ENCODE results near the gene HSD17B8. TPM values are rescaled to one million over a fixed set of nuclear protein-coding genes. Genes with fewer than 3 reads are reported as not detected.

The HSD17B8 gene
- total and polyA plus RNA-seq, 10 of the 15 experiments (the other 5 are each of a cell fraction or from before 2014, with no cell fraction given) = 3.1 to 54.3 (median 26.5) TPM

DNA sequence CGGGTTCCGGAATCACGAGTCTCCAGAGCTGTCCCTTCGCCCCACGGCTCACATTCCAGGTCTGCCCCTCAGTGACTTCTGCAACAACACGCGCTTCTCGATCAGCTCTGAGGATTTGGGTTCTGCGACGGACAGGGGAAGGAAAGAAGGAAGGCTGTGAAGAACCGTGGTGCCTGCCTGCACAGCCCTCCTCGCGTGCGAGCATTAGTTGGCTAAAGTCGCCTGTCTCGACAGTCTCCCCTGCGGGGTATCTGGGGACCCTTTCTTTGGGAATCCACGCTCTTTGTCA is 44.1 kb downstream of the HSD17B8 start (continued):
- no peak for TF ChIP-seq CEBPZ (IDR thresholded peaks at IDR 0.05; ENCODE audit: low read depth, low read length)

- peak overlapping the region; percentile 78 for H3K4me3 ChIP-seq
- no TSS peak for BruUV-seq (replicated peaks)
- TF ChIP-seq ZNF207 (IDR thresholded peaks at IDR 0.05; ENCODE audit: borderline replicate concordance) (no peak), CREM (IDR thresholded peaks at IDR 0.05; ENCODE audit: low read depth) (peak; percentile 57; the same call in 1 of the 2 replicates), STAT3 (IDR thresholded peaks at IDR 0.05; ENCODE audit: low read depth, low read length) (no peak), SMC3 (IDR thresholded peaks at IDR 0.05; ENCODE audit: borderline replicate concordance, low read length) (no peak)
- TF ChIP-seq, protein P1, sequence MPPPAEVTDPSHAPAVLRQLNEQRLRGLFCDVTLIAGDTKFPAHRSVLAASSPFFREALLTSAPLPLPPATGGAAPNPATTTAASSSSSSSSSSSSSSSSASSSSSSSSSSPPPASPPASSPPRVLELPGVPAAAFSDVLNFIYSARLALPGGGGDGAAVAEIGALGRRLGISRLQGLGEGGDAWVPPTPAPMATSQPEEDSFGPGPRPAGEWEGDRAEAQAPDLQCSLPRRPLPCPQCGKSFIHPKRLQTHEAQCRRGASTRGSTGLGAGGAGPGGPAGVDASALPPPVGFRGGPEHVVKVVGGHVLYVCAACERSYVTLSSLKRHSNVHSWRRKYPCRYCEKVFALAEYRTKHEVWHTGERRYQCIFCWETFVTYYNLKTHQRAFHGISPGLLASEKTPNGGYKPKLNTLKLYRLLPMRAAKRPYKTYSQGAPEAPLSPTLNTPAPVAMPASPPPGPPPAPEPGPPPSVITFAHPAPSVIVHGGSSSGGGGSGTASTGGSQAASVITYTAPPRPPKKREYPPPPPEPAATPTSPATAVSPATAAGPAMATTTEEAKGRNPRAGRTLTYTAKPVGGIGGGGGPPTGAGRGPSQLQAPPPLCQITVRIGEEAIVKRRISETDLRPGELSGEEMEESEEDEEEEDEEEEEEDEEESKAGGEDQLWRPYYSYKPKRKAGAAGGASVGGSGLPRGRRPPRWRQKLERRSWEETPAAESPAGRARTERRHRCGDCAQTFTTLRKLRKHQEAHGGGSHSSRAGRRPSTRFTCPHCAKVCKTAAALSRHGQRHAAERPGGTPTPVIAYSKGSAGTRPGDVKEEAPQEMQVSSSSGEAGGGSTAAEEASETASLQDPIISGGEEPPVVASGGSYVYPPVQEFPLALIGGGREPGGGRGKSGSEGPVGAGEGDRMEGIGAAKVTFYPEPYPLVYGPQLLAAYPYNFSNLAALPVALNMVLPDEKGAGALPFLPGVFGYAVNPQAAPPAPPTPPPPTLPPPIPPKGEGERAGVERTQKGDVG (CRISPR knock-in tag; IDR thresholded peaks at IDR 0.05) = no peak
- TF ChIP-seq, protein P2, sequence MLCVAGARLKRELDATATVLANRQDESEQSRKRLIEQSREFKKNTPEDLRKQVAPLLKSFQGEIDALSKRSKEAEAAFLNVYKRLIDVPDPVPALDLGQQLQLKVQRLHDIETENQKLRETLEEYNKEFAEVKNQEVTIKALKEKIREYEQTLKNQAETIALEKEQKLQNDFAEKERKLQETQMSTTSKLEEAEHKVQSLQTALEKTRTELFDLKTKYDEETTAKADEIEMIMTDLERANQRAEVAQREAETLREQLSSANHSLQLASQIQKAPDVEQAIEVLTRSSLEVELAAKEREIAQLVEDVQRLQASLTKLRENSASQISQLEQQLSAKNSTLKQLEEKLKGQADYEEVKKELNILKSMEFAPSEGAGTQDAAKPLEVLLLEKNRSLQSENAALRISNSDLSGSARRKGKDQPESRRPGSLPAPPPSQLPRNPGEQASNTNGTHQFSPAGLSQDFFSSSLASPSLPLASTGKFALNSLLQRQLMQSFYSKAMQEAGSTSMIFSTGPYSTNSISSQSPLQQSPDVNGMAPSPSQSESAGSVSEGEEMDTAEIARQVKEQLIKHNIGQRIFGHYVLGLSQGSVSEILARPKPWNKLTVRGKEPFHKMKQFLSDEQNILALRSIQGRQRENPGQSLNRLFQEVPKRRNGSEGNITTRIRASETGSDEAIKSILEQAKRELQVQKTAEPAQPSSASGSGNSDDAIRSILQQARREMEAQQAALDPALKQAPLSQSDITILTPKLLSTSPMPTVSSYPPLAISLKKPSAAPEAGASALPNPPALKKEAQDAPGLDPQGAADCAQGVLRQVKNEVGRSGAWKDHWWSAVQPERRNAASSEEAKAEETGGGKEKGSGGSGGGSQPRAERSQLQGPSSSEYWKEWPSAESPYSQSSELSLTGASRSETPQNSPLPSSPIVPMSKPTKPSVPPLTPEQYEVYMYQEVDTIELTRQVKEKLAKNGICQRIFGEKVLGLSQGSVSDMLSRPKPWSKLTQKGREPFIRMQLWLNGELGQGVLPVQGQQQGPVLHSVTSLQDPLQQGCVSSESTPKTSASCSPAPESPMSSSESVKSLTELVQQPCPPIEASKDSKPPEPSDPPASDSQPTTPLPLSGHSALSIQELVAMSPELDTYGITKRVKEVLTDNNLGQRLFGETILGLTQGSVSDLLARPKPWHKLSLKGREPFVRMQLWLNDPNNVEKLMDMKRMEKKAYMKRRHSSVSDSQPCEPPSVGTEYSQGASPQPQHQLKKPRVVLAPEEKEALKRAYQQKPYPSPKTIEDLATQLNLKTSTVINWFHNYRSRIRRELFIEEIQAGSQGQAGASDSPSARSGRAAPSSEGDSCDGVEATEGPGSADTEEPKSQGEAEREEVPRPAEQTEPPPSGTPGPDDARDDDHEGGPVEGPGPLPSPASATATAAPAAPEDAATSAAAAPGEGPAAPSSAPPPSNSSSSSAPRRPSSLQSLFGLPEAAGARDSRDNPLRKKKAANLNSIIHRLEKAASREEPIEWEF (IDR thresholded peaks at IDR 0.05; ENCODE audit: insufficient replicate concordance, low read depth, low read length) = no peak
Observed at GRCh38 chr6:33248932-33249731, 44.7 kb downstream of the HSD17B8 start.

More at GRCh38 chr6:33248932-33249731, 44.7 kb downstream of the HSD17B8 start:
- Histone ChIP-seq H3K9me3 (replicated peaks; ENCODE audit: control insufficient read depth, insufficient read depth, low read length) (no peaks in the 10 kb centered on the region), H3K27me3 (replicated peaks in 1 of 2; ENCODE audit: control insufficient read depth in 2 of 2, insufficient read depth in 2 of 2, low read length in 1 of 2) (no peaks in the 10 kb centered on the region), H3K9ac (ENCODE audit: control insufficient read depth, insufficient read depth, low read length) (peak overlapping the region; percentile 97), H3K4me2 (ENCODE audit: control insufficient read depth, insufficient read depth) (peak overlapping the region; percentile 98), H3K79me2 (ENCODE audit: control insufficient read depth, insufficient read depth, low read length) (peaks cover 13% of the 10 kb centered on the region), H3K27ac (ENCODE audit: control insufficient read depth, insufficient read depth) (peak overlapping the region; percentile 94), H2AFZ (ENCODE audit: control insufficient read depth, low read depth, low read length) (peak overlapping the region; percentile 94), H3K36me3 (ENCODE audit: control insufficient read depth in 2 of 2, insufficient read depth in 2 of 2, low read length in 1 of 2) (peaks cover 2 to 12% of the 10 kb centered on the region in 2 experiments; a peak in 2 of 4 replicates), H3K4me1 (ENCODE audit: control insufficient read depth, insufficient read depth, low read length) (peaks cover 10% of the 10 kb centered on the region), H4K20me1 (ENCODE audit: control insufficient read depth, insufficient read depth) (no peaks in the 10 kb centered on the region)
- in situ Hi-C loops (cut with MboI) (loop anchor here (5.0 kb wide), 2 partner anchors 132 to 247 kb away; no protein-coding TSS in a partner anchor), intact Hi-C loops (cut with micrococcal nuclease; ENCODE audit: unreplicated experiment) (loop anchor here (1.0 to 5.0 kb wide), 5 partner anchors 44 to 247 kb away; no protein-coding TSS in a partner anchor)
- ChIA-PET RAD21 (ENCODE audit: unreplicated experiment) (interaction anchor here (0.7 to 3.5 kb wide), 30 partner anchors 9 to 348 kb away, joined by 3 to 25 read pairs (median 6); partner anchors contain the start of genes HLA-DMA, HLA-DPA1, HLA-DPB1 and HSD17B8), POLR2A (interaction anchor here (1.0 to 5.2 kb wide), 22 partner anchors 13 to 277 kb away, joined by 3 to 40 read pairs (median 5); partner anchors contain the start of genes B3GALT4, HLA-DPA1, HLA-DPB1 and PFDN6), SMC1A (ENCODE audit: uncharacterized antibody, unreplicated experiment) (interaction anchor here (0.6 to 4.2 kb wide), 30 partner anchors 19 to 363 kb away, joined by 3 to 34 read pairs (median 4); partner anchors contain the start of genes HLA-DOA, RPS18, RXRB and VPS52), CTCF (interaction anchor here (0.6 to 5.5 kb wide), 55 partner anchors 9 to 523 kb away, joined by 3 to 53 read pairs (median 7); partner anchors contain the start of genes B3GALT4, HLA-DPB1, HSD17B8 and RGL2)
- ATAC-seq = peak; percentile 95
- WGBS (ENCODE audit: insufficient coverage, insufficient replicate concordance, low lambda C conversion rate, missing lambda C conversion rate) = under 1% methylated on average over 58 of the region's 58 CpGs
- DNase-seq (ENCODE audit: low read depth, low spot score) = peak; percentile 99
- peak; percentile 100 for FAIRE-seq
